GM23248 (cell line): ENCODE data around the gene CELA3B. TPM values are rescaled to one million over a fixed set of nuclear protein-coding genes. Genes with fewer than 3 reads are reported as not detected.
A peak's percentile ranks its signal among the peaks of the same experiment; 100 is the strongest.

Source experiments
- DNase-seq: peaks from one replicate; pipeline ENCODE4 v3.0.0-alpha.2; 2015
- H2AFZ ChIP-seq: fragments of 200-600 bp; sonication (generic); 2 replicates; pipeline ENCODE4 v1.6.1; 2016; ENCODE audit warnings: antibody characterized with exemption
- H3F3A ChIP-seq: fragments of 200-600 bp; sonication (generic); 2 replicates; pipeline ENCODE4 v1.6.1; 2016; ENCODE audit warnings: mild to moderate bottlenecking, antibody characterized with exemption, mixed run types; ENCODE audit not compliant: insufficient read depth
- H3K27ac ChIP-seq: fragments of 200-600 bp; sonication (generic); 2 replicates; pipeline ENCODE4 v1.5.1; 2016; ENCODE audit warnings: mild to moderate bottlenecking
- H3K27me3 ChIP-seq: fragments of 200-600 bp; sonication (generic); replicated peaks from 2 replicates; pipeline ENCODE4 v1.6.1; 2016; ENCODE audit warnings: mild to moderate bottlenecking; ENCODE audit not compliant: insufficient read depth
- H3K36me3 ChIP-seq: fragments of 200-600 bp; sonication (generic); 2 replicates; pipeline ENCODE4 v1.6.1; 2016; ENCODE audit warnings: low read depth, mild to moderate bottlenecking
- H3K4me1 ChIP-seq: fragments of 200-600 bp; sonication (generic); 2 replicates; pipeline ENCODE4 v1.6.1; 2016; ENCODE audit warnings: mild to moderate bottlenecking; ENCODE audit not compliant: insufficient read depth
- H3K4me2 ChIP-seq: fragments of 200-600 bp; sonication (generic); one replicate; pipeline ENCODE4 v1.6.1; 2016; ENCODE audit warnings: mild to moderate bottlenecking; ENCODE audit not compliant: unreplicated experiment
- H3K4me3 ChIP-seq: fragments of 200-600 bp; sonication (generic); 2 replicates; pipeline ENCODE4 v1.5.1; 2016; ENCODE audit warnings: mild to moderate bottlenecking
- H3K79me2 ChIP-seq: fragments of 200-600 bp; sonication (generic); 2 replicates; pipeline ENCODE4 v1.6.1; 2016; ENCODE audit warnings: mild to moderate bottlenecking; ENCODE audit not compliant: insufficient read depth
- H3K9ac ChIP-seq: fragments of 200-600 bp; sonication (generic); 2 replicates; pipeline ENCODE4 v1.6.1; 2016; ENCODE audit warnings: mild to moderate bottlenecking
- H3K9me2 ChIP-seq: fragments of 200-600 bp; sonication (generic); 2 replicates; pipeline ENCODE4 v1.6.1; 2016; ENCODE audit warnings: mixed run types, mild to moderate bottlenecking, moderate library complexity; ENCODE audit not compliant: insufficient read depth
- H3K9me3 ChIP-seq: fragments of 200-600 bp; sonication (generic); one replicate; pipeline ENCODE4 v1.6.1; 2017; ENCODE audit warnings: low read depth
- H4K20me1 ChIP-seq: fragments of 200-600 bp; sonication (generic); 2 replicates; pipeline ENCODE4 v1.6.0; 2016; ENCODE audit not compliant: insufficient read depth
- EZH2 ChIP-seq: fragments of 200-600 bp; sonication (generic); IDR thresholded peaks from 2 replicates; pipeline ENCODE4 v1.6.1; 2018; ENCODE audit warnings: antibody characterized with exemption, mild to moderate bottlenecking; ENCODE audit not compliant: insufficient read depth, poor library complexity, severe bottlenecking
- EZH2phosphoT487 ChIP-seq: fragments of 200-600 bp; sonication (generic); IDR thresholded peaks from 2 replicates; pipeline ENCODE4 v1.6.1; 2018; ENCODE audit warnings: antibody characterized with exemption, moderate library complexity, mild to moderate bottlenecking, low read depth; ENCODE audit not compliant: insufficient read depth
- WGBS, 2 experiments: methylation state at CpG; one replicate each; pipeline ENCODE4 v1.1.6; 2015 to 2017; ENCODE audit warnings: low lambda C conversion rate in 2 of 2, low coverage in 1 of 2; ENCODE audit errors: missing lambda C conversion rate in 2 of 2; 5-methylcytosine and 5-hydroxymethylcytosine counted together
- in situ Hi-C: fragments of 300-500 bp; cut with MboI; formaldehyde crosslinking; loops from 2 replicates; pipeline ENCODE4 v1.15.0; 2020
- polyA plus RNA-seq: library from polyadenylated mRNA; unstranded; fragments of >200 nt; fragmentation: Nextera tagmentation; extraction: Ambion mirVana; gene quantifications from 2 replicates; pipeline ENCODE4 v1.2.1, GENCODE V29; 2016
- small RNA-seq: library from RNA; depleted of rRNA; stranded (forward); fragments of <200 nt; gene quantifications from one replicate; pipeline ENCODE3, GENCODE V24; 2014; ENCODE audit warnings: low read depth, low replicate concordance
- total RNA-seq: library from RNA; depleted of rRNA; stranded (reverse); fragments of >200 nt; shearing (Covaris generic); gene quantifications from 2 replicates; pipeline ENCODE4 v1.2.3, GENCODE V29; 2014; rRNA removed

CELA3B gene
- total and polyA plus RNA-seq, 2 experiments from 2014 or later: not detected

- Histone ChIP-seq H3K79me2 (no peaks in the 10 kb centered on the region), H3K36me3 (no peaks in the 10 kb centered on the region), H3K27ac (0 out of 2 replicates have a peak overlapping the region, but pooled peaks have one; percentile 19), H3K9ac (no peak overlapping the region), H4K20me1 (no peaks in the 10 kb centered on the region), H2AFZ (0 out of 2 replicates have a peak overlapping the region, but pooled peaks have one; percentile 35), H3K4me2 (no peak overlapping the region), H3K9me2 (no peaks in the 10 kb centered on the region), H3K27me3 (no peaks in the 10 kb centered on the region), H3K4me3 (no peak overlapping the region), H3K9me3 (no peaks in the 10 kb centered on the region), H3F3A (no peaks in the 10 kb centered on the region; the same call in 1 of the 2 replicates), H3K4me1 (peaks cover 9% of the 10 kb centered on the region)
- no peak for TF ChIP-seq EZH2
- TF ChIP-seq EZH2phosphoT487: no peak
- peak; percentile 56 for DNase-seq
- 38 to 40% methylated on average over 5 of the region's 5 CpGs for WGBS, 2 experiments
- in situ Hi-C loops: no loop called here
Measured at GRCh38 chr1:22038036-22038435, 61.2 kb downstream of the CELA3B start.

Small RNA genes within 50 kb of the gene (small RNA-seq; reads per million reads assigned to genes)
- gene RN7SL186P: not detected
- not detected for gene RN7SL386P
- gene RNU6-1022P: not detected
- gene RNU6-776P: not detected

Other genes starting within 250 kb of the CELA3B start
- 34.3 and 43.0 TPM in 2 replicates for gene USP48, start 193.9 kb upstream of the CELA3B start, total RNA-seq
- gene USP48, start 193.9 kb upstream of the CELA3B start, polyA plus RNA-seq: 52.6 and 60.4 TPM in 2 replicates
- not detected in 2 replicates for gene LDLRAD2, start 164.8 kb upstream of the CELA3B start, total RNA-seq
- gene LDLRAD2, start 164.8 kb upstream of the CELA3B start, polyA plus RNA-seq: 8.5 and 13.2 TPM in 2 replicates
- gene HSPG2, start 39.7 kb upstream of the CELA3B start, total RNA-seq: 407 and 458 TPM in 2 replicates
- 123 and 126 TPM in 2 replicates for gene HSPG2, start 39.7 kb upstream of the CELA3B start, polyA plus RNA-seq
- not detected in 2 replicates for gene CELA3A, start 24.6 kb downstream of the CELA3B start, total RNA-seq
- not detected in 2 replicates for gene CELA3A, start 24.6 kb downstream of the CELA3B start, polyA plus RNA-seq
- gene CDC42, start 75.7 kb downstream of the CELA3B start, total RNA-seq: 403 and 420 TPM in 2 replicates
- gene CDC42, start 75.7 kb downstream of the CELA3B start, polyA plus RNA-seq: 159 TPM in 2 replicates
- 0.13 and 0.32 TPM in 2 replicates for gene WNT4, start 166.1 kb downstream of the CELA3B start, total RNA-seq
- 0.05 TPM in 1 of 2 replicates, not detected in the other for gene WNT4, start 166.1 kb downstream of the CELA3B start, polyA plus RNA-seq